ENCODE data around the gene CCNE1. TPM values are rescaled to one million over a fixed set of nuclear protein-coding genes. Genes with fewer than 3 reads are reported as not detected.

Gene CCNE1
- total and polyA plus RNA-seq, 2 of the 13 experiments (the other 11 are each of a cell fraction or from before 2014, with no cell fraction given), result 16.0 to 50.6 TPM

DNA sequence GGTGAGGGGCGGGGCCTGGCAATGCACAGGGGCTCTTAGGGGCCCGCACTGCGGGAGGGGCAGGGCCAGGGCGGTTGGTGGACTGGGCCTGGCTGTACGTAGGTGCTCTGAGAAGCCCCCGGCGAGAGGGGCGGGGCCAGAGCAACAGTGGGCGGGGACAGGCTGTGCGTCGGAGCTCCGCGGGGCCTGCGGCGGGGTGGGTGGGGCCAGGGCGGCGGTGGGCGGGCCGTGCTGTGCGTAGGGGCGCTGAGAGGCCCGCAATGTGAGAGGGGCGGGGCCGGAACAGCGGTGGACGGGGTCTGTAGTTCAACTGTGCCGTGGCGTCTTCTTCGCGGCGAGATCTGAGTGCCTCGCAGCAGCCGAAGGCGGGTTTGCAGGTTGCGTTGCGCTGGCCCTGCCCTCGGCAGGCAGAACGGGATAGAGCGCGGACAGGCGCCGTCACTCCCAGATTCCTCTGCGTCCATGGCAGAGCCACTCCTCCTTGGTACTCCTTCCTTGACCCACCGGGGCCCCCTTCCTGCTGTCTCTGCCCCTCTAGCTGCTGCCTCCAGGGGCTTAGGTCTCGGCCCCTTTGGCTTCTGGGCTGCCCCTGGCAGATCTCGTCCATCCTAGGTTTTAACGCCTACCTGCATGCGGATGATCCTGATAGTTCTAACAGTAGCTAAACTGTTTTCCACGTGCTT, 33.2 kb downstream of the CCNE1 start (continued):
- TF ChIP-seq ZNF713 (CRISPR knock-in tag; IDR thresholded peaks at IDR 0.05), result no peak
- no peak for TF ChIP-seq HOXA7 (CRISPR knock-in tag; IDR thresholded peaks at IDR 0.05)
- TF ChIP-seq PRPF4 (IDR thresholded peaks at IDR 0.05; ENCODE audit: low read depth, low read length, poor library complexity, severe bottlenecking), result no peak
- TF ChIP-seq, protein P1, sequence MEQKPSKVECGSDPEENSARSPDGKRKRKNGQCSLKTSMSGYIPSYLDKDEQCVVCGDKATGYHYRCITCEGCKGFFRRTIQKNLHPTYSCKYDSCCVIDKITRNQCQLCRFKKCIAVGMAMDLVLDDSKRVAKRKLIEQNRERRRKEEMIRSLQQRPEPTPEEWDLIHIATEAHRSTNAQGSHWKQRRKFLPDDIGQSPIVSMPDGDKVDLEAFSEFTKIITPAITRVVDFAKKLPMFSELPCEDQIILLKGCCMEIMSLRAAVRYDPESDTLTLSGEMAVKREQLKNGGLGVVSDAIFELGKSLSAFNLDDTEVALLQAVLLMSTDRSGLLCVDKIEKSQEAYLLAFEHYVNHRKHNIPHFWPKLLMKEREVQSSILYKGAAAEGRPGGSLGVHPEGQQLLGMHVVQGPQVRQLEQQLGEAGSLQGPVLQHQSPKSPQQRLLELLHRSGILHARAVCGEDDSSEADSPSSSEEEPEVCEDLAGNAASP (CRISPR knock-in tag; IDR thresholded peaks at IDR 0.05; ENCODE audit: borderline replicate concordance), result peak; percentile 38; the same call in 1 of the 2 replicates
- TF ChIP-seq TP53 (CRISPR knock-in tag; conservative IDR thresholded peaks at IDR 0.05), result no peak
- TF ChIP-seq ZFY (CRISPR knock-in tag; IDR thresholded peaks at IDR 0.05), result peak; percentile 6
- no peak for TF ChIP-seq POLR2AphosphoS2 (IDR thresholded peaks at IDR 0.05; ENCODE audit: low read depth, low read length)
- peak; percentile 74 for TF ChIP-seq SALL1 (CRISPR knock-in tag; IDR thresholded peaks at IDR 0.05)
- TF ChIP-seq, protein P2, sequence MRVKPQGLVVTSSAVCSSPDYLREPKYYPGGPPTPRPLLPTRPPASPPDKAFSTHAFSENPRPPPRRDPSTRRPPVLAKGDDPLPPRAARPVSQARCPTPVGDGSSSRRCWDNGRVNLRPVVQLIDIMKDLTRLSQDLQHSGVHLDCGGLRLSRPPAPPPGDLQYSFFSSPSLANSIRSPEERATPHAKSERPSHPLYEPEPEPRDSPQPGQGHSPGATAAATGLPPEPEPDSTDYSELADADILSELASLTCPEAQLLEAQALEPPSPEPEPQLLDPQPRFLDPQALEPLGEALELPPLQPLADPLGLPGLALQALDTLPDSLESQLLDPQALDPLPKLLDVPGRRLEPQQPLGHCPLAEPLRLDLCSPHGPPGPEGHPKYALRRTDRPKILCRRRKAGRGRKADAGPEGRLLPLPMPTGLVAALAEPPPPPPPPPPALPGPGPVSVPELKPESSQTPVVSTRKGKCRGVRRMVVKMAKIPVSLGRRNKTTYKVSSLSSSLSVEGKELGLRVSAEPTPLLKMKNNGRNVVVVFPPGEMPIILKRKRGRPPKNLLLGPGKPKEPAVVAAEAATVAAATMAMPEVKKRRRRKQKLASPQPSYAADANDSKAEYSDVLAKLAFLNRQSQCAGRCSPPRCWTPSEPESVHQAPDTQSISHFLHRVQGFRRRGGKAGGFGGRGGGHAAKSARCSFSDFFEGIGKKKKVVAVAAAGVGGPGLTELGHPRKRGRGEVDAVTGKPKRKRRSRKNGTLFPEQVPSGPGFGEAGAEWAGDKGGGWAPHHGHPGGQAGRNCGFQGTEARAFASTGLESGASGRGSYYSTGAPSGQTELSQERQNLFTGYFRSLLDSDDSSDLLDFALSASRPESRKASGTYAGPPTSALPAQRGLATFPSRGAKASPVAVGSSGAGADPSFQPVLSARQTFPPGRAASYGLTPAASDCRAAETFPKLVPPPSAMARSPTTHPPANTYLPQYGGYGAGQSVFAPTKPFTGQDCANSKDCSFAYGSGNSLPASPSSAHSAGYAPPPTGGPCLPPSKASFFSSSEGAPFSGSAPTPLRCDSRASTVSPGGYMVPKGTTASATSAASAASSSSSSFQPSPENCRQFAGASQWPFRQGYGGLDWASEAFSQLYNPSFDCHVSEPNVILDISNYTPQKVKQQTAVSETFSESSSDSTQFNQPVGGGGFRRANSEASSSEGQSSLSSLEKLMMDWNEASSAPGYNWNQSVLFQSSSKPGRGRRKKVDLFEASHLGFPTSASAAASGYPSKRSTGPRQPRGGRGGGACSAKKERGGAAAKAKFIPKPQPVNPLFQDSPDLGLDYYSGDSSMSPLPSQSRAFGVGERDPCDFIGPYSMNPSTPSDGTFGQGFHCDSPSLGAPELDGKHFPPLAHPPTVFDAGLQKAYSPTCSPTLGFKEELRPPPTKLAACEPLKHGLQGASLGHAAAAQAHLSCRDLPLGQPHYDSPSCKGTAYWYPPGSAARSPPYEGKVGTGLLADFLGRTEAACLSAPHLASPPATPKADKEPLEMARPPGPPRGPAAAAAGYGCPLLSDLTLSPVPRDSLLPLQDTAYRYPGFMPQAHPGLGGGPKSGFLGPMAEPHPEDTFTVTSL (CRISPR knock-in tag; IDR thresholded peaks at IDR 0.05; ENCODE audit: borderline replicate concordance), result no peak
- TF ChIP-seq, protein P3, sequence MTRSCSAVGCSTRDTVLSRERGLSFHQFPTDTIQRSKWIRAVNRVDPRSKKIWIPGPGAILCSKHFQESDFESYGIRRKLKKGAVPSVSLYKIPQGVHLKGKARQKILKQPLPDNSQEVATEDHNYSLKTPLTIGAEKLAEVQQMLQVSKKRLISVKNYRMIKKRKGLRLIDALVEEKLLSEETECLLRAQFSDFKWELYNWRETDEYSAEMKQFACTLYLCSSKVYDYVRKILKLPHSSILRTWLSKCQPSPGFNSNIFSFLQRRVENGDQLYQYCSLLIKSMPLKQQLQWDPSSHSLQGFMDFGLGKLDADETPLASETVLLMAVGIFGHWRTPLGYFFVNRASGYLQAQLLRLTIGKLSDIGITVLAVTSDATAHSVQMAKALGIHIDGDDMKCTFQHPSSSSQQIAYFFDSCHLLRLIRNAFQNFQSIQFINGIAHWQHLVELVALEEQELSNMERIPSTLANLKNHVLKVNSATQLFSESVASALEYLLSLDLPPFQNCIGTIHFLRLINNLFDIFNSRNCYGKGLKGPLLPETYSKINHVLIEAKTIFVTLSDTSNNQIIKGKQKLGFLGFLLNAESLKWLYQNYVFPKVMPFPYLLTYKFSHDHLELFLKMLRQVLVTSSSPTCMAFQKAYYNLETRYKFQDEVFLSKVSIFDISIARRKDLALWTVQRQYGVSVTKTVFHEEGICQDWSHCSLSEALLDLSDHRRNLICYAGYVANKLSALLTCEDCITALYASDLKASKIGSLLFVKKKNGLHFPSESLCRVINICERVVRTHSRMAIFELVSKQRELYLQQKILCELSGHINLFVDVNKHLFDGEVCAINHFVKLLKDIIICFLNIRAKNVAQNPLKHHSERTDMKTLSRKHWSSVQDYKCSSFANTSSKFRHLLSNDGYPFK (CRISPR knock-in tag; IDR thresholded peaks at IDR 0.05; ENCODE audit: borderline replicate concordance), result peak; percentile 30; the same call in 1 of the 2 replicates
- no peak; the same call in 1 of the 2 replicates for TF ChIP-seq KAT8 (CRISPR knock-in tag; IDR thresholded peaks at IDR 0.05)
- TF ChIP-seq BORCS8-MEF2B (CRISPR knock-in tag; IDR thresholded peaks at IDR 0.05), result peak; percentile 41; the same call in 1 of the 2 replicates
- peak; percentile 56; the same call in 1 of the 2 replicates for TF ChIP-seq YEATS4 (CRISPR knock-in tag; IDR thresholded peaks at IDR 0.05; ENCODE audit: borderline replicate concordance)
- no peak; the same call in 1 of the 2 replicates for TF ChIP-seq KLF11 (CRISPR knock-in tag; IDR thresholded peaks at IDR 0.05)
- TF ChIP-seq, protein P4, sequence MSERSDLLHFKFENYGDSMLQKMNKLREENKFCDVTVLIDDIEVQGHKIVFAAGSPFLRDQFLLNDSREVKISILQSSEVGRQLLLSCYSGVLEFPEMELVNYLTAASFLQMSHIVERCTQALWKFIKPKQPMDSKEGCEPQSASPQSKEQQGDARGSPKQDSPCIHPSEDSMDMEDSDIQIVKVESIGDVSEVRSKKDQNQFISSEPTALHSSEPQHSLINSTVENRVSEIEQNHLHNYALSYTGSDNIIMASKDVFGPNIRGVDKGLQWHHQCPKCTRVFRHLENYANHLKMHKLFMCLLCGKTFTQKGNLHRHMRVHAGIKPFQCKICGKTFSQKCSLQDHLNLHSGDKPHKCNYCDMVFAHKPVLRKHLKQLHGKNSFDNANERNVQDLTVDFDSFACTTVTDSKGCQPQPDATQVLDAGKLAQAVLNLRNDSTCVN (CRISPR knock-in tag; IDR thresholded peaks at IDR 0.05; ENCODE audit: borderline replicate concordance), result peak; percentile 21; the same call in 1 of the 2 replicates
- TF ChIP-seq ZNF569 (CRISPR knock-in tag; IDR thresholded peaks at IDR 0.05; ENCODE audit: borderline replicate concordance), result no peak
